HEK293T (cell line): ENCODE results near the gene IL17RD.
"Not testable (repeated sequence)": the region's sequence is repeated elsewhere in the genome, so short reads cannot be mapped to it uniquely, and the experiment has no call there.

Source experiments
- ARNT ChIP-seq: fragments of 450-650 bp; IDR thresholded peaks from 2 replicates; pipeline ENCODE4 v1.6.1; 2017; ENCODE audit warnings: mild to moderate bottlenecking
- BHLHE40 ChIP-seq: fragments of 450-650 bp; IDR thresholded peaks from 2 replicates; pipeline ENCODE4 v1.6.1; 2016; ENCODE audit warnings: mild to moderate bottlenecking, moderate library complexity, borderline replicate concordance
- CTBP1 ChIP-seq: fragments of 450-650 bp; IDR thresholded peaks from 2 replicates; pipeline ENCODE4 v1.6.1; 2016; ENCODE audit warnings: borderline replicate concordance
- ELF4 ChIP-seq: fragments of 450-650 bp; IDR thresholded peaks from 2 replicates; pipeline ENCODE4 v1.6.1; 2017; ENCODE audit warnings: antibody characterized with exemption
- FOXA1 ChIP-seq: fragments of 450-650 bp; IDR thresholded peaks from 2 replicates; pipeline ENCODE4 v1.6.1; 2016; ENCODE audit warnings: mild to moderate bottlenecking
- FOXK2 ChIP-seq: fragments of 450-650 bp; IDR thresholded peaks from 2 replicates; pipeline ENCODE4 v1.6.1; 2016; ENCODE audit warnings: mild to moderate bottlenecking
- FOXM1 ChIP-seq: fragments of 450-650 bp; IDR thresholded peaks from 2 replicates; pipeline ENCODE4 v1.6.1; 2017; ENCODE audit warnings: mild to moderate bottlenecking, borderline replicate concordance
- HDGF ChIP-seq: fragments of 450-650 bp; IDR thresholded peaks from 2 replicates; pipeline ENCODE4 v1.6.1; 2017; ENCODE audit warnings: antibody characterized with exemption, borderline replicate concordance
- NFRKB ChIP-seq: fragments of 450-650 bp; IDR thresholded peaks from 2 replicates; pipeline ENCODE4 v1.6.1; 2016; ENCODE audit warnings: mild to moderate bottlenecking, moderate library complexity
- SP1 ChIP-seq: fragments of 450-650 bp; IDR thresholded peaks from 2 replicates; pipeline ENCODE4 v1.6.1; 2017
- SUZ12 ChIP-seq: fragments of 450-650 bp; IDR thresholded peaks from 2 replicates; pipeline ENCODE4 v1.6.1; 2016; ENCODE audit warnings: mild to moderate bottlenecking
- TARDBP ChIP-seq: fragments of 450-650 bp; IDR thresholded peaks from 2 replicates; pipeline ENCODE4 v1.6.1; 2016
- ZNF384 ChIP-seq: fragments of 450-650 bp; IDR thresholded peaks from 2 replicates; pipeline ENCODE4 v1.6.1; 2016
- TF ChIP-seq, protein P1 (sequence below): fragments of 450-650 bp; IDR thresholded peaks from 2 replicates; pipeline ENCODE4 v1.6.1; 2016

DNA sequence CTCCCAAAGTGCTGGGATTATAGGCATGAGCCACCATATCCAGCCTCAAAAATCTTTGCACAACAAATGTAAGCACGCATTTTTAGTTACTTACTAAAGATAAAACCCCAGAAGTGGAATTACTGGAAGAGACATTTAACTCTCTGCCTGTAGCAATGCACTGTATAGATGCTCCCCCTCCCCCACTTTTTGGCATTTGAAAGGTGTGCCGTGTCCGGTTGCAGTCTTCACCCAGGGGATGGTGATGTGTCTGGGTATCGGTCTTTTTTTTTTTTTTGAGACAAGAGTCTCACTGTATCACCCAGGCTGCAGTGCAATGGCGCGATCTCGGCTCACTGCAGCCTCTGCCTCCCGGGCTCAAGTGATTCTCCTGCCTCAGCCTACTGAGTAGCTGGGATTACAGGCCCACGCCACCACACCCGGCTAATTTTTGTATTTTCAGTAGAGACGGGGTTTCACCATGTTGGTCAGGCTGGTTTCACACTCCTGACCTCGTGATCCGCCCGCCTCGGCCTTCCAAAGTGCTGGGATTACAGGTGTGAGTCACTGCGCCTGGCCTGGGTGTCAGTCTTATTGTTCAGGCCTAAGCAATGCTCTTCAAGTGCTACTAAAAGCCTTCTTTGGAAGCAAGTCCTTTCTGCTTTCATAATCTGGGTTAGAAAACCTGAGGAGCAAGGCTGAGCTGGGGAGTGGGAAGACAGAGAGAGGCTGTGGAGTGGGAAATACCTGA is 81.7 kb downstream of the IL17RD start:
- not testable (repeated sequence) for TF ChIP-seq SP1, CTBP1, HDGF, FOXM1, SUZ12, ELF4, ARNT, BHLHE40, TARDBP, ZNF384, NFRKB, FOXA1, FOXK2
- TF ChIP-seq, protein P1, sequence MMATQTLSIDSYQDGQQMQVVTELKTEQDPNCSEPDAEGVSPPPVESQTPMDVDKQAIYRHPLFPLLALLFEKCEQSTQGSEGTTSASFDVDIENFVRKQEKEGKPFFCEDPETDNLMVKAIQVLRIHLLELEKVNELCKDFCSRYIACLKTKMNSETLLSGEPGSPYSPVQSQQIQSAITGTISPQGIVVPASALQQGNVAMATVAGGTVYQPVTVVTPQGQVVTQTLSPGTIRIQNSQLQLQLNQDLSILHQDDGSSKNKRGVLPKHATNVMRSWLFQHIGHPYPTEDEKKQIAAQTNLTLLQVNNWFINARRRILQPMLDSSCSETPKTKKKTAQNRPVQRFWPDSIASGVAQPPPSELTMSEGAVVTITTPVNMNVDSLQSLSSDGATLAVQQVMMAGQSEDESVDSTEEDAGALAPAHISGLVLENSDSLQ, result not testable (repeated sequence)
